ENCODE results near the gene ITPRIPL1.

The ITPRIPL1 gene

DNA sequence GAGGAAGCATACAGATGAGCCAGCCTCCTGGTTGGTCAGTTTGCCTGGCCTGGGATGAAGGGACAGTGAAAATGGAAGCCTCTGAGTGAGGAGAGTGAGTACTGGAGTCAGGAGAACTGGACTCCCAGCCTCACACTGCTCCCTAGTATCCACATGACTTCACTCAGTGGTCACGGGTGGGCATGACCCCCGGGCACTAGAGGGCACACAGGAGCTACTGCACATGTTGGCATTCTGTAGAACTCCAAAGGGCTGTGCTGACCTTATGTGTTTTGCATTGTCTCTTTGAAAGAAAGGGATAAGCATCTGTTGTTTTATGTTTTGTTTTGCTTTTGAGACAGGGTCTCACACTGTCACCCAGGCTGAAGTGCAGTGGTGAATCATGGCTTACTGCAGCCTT lies 34.2 kb downstream of the ITPRIPL1 start:
- DNase-seq (ENCODE audit: low read depth, low spot score), result no peak

DNA sequence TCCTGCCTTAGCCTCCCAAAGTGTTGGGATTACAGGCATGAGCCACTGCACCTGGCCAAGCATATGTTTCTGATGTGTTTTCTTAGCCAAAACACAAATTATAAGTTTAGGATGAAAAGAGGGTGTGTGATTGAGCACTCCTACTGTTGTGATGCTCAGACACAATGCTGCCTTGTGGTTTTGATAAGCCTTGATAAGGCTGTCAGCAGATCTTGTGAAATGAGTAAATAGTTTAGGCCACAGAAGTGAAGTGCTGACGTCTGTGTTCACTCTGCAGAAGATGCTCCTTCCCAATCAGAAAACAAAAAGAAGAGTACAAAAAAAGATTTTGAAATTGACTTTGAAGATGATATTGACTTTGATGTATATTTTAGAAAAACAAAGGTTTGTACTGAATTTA lies 34.7 kb downstream of the ITPRIPL1 start:
- peak; percentile 16 for DNase-seq (ENCODE audit: low read depth, low spot score)

DNA sequence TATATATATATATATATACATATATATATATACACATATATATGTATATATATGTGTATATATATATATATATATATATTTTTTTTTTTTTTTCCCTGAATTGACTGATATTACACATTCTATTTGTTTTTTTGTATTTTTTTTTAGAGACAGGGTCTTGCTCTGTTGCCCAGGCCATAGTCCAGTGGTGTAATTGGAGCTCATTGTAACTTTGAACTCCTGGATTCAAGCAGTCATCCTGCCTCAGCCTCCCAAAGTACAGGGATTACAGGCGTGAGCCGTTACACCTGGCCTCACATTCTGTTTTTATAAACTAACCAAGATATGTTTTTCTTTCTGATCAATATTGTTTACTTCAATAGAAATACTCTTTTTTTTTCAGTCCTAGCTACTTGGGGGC lies 36.6 kb downstream of the ITPRIPL1 start:
- no peak for DNase-seq (ENCODE audit: low read depth, low spot score)

DNA sequence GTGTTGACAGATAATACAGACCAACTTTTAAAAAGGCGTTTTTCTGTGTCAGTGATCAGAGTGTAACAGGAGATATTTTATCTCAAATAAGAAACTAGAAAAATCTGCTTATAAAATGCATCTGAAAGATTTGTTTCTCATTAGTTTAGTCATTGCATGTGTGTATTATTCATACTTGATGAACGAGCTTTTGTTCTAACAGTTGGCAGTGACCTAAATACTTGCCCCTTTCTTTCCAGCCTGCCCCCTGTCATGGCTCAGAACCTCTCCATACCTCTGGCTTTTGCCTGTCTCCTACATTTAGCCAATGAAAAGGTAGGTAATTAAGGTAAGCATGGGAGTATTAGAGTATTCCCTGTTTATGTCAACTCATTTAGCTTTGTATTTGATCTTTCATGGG lies 44.1 kb downstream of the ITPRIPL1 start:
- no peak for DNase-seq (ENCODE audit: low read depth, low spot score)

DNA sequence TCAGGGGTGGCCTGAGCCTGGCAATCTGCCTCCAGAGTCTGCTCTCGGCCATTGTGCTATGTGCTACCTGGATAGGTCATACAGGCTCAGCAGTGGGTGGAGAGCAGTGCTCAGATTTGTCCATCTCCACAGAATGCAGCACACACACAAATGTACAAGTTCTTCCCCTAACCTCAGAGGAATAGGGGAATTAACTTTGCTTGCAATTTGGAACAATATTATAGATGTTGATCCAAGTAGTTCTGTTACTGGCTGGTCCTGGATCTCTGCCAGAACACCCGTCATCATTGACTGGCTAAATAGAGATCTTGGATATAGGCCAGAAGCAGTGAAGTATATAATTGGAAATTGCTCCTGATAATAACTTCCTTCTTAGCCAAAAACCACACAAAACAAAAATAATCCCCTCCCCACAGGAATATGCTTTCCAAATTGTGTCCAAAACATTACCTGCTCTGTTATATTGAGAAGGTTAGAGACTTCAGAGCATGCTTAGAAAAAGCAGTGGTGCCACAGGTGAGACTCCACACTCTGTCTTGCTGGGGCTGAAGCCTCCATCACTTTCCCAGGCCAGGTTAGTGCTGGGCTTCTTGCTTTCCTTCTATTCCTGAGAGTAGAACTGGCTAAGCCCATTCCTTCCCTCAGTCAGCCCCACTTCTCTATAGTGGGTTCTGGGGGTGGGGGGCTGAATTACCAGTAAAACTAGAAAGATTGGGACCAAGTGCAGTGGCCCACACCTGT lies 49.3 kb downstream of the ITPRIPL1 start:
- no peak for DNase-seq (ENCODE audit: low read depth, low spot score)
